H7 (cell line): Measurements from ENCODE around the gene FAM53B. TPM values are rescaled to one million over a fixed set of nuclear protein-coding genes. Genes with fewer than 3 reads are reported as not detected.

ENCODE experiments used
- DNase-seq: peaks from one replicate; pipeline ENCODE4 v3.0.0; 2012
- H3K27me3 ChIP-seq: 2 replicates; pipeline ENCODE4 v1.6.0; 2011; ENCODE audit warnings: mild to moderate bottlenecking, low read length; ENCODE audit not compliant: control insufficient read depth, insufficient read depth
- H3K36me3 ChIP-seq: replicated peaks from 2 replicates; pipeline ENCODE4 v1.5.1; 2011; ENCODE audit warnings: low read length; ENCODE audit not compliant: control insufficient read depth, insufficient read depth
- H3K4me3 ChIP-seq: 2 replicates; pipeline ENCODE4 v1.5.1; 2011; ENCODE audit warnings: low read depth, mild to moderate bottlenecking, control low read depth, low read length, moderate library complexity; ENCODE audit not compliant: insufficient read depth
- total RNA-seq: library from RNA; depleted of rRNA; stranded (reverse); fragments of >200 nt; shearing (Covaris generic); gene quantifications from 2 replicates; pipeline ENCODE4 v1.2.3, GENCODE V29; 2014

FAM53B gene
- total RNA-seq, 1 experiment from 2014 or later, result 37.4 TPM

DNA sequence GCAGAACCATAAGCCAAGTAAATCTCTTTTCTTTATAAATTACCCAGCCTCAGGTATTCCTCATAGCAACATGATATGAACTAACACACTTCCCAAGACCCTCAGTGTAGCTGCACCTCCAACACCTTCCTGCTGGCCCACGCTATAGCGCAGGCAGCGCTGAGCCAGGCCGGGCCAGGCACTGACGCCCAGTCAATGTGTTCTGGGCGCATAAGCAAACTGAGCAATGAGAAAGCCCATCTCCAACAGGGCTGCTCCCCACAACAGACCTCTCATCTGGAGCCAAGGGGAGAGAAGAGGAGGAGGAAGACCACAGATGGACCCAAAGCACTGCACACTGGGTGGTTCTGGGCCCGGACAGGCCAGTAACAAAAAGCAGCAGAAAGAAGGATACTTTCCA is 40.8 kb downstream of the FAM53B start:
- Histone ChIP-seq H3K27me3 (no peaks in the 10 kb centered on the region), H3K36me3 (peaks cover 2% of the 10 kb centered on the region)

DNA sequence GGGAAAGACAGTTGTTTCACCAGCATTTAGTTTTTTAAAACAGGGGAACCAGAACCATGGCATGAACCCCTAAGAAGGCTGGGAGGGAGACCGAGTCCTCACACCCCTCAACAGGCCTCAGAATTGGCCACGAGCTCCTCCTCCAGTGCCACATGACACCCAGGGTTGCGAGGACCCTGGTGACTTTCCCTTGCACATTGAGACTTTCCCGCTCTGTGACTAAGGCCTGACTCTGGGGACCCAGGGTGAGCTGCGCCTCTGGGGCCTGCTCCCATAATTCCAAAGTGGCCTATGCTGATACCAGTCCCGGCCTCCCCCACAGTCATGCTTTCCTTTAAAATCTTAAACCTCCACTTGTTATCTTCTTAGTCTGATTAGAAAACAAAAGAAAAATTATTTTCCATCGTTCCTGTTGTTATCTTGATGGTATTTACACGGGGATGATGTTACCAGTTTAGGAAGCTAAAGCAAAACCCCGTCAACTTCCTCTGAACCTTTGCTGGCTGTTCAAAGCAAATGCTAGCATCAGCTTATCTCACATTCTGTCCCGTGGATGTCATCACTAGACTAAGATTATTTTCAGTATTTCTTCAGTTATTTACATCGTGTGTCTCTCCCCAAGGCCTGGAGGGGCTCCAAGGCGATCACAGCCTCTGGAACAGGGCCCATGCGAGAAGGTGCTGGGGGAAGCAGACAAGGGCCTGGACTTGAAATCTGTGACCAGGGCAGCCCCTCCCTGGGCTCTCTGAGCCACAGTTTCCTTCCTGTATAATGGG is 42.1 kb downstream of the FAM53B start:
- Histone ChIP-seq H3K4me3 (no peak overlapping the region), H3K27me3 (no peaks in the 10 kb centered on the region), H3K36me3 (peaks cover 2% of the 10 kb centered on the region)
- DNase-seq, result no peak

More for the DNA sequence above, 40.8 kb downstream of the FAM53B start:
- no peak overlapping the region for H3K4me3 ChIP-seq
- no peak for DNase-seq

DNA sequence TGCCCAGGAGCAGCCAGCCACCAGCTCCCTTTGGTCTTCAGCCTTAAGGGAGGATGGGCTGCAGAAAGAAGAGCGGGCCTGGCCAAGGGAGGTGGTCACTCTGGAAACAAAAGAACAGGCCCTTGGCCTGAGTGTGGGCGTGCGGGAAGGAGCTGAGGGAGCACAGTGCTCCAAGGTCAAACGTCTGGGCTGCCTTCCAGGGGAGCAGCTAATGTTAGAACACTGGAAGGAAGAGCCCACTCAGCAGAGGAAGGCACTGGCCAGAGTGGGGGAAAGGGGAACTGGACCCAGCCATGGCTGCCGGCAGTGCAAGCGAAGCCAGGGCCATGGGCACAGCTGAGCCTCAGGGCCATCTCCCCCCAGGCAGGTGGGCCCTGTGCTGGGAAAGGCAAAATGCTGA is 42.7 kb downstream of the FAM53B start:
- peaks cover 2% of the 10 kb centered on the region for H3K36me3 ChIP-seq
- no peak overlapping the region for H3K4me3 ChIP-seq
- H3K27me3 ChIP-seq, result no peaks in the 10 kb centered on the region
- DNase-seq, result no peak

DNA sequence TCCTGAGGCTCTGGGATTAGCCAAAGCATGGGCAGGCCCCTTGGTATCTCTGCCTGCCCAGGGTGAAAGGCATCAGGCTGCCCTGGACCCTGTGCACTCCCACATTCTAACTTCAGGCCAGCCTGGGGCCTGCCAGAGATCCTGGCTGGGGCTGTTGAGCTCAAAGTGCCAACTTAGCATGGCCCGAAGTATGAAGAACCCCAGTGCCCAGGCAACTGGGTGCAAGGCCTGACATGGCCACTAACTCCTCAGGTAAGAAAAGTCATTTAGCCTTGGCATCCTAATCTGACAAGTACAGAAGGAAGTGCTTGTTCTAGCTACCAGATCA is 43.2 kb downstream of the FAM53B start:
- no peak for DNase-seq
- Histone ChIP-seq H3K4me3 (no peak overlapping the region), H3K36me3 (no peaks in the 10 kb centered on the region; the same call in 1 of the 2 replicates), H3K27me3 (no peaks in the 10 kb centered on the region)

DNA sequence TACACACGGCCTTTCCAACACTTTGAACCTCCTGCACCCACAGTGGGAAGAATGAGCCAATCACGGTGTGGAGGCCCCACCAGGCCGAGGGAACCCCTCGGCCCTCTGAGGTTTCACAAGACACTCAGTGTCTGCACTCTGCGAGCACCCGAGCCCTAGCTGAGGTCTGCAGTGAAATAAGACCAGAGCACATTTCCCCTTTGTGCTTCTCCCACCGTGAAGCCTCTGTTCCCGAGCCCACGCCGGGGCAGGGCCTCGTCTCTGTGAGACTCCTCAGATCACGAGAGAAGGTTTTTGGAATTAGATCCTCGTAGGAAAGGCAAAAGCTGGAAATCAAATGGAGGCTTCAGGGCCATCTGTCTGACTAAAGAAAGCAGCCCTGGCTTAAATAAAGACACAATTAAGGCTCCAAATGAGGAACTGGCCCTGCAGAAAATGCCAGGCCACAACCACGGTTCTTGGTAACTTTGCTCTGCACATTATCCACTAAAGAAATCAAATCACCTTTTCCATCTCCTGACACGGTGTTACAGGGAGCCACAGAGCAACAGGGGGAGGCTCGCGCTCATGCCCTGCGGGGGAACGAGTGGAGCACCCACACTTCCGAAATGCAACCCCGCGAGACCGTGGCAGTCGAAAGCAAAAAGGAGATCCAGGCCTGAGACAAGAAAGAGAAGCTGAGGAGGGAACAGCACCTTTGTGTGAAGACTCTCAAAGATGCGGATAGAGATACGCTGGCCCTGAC is 43.7 kb downstream of the FAM53B start:
- no peaks in the 10 kb centered on the region for H3K27me3 ChIP-seq
- no peaks in the 10 kb centered on the region; the same call in 1 of the 2 replicates for H3K36me3 ChIP-seq
- H3K4me3 ChIP-seq, result no peak overlapping the region

DNA sequence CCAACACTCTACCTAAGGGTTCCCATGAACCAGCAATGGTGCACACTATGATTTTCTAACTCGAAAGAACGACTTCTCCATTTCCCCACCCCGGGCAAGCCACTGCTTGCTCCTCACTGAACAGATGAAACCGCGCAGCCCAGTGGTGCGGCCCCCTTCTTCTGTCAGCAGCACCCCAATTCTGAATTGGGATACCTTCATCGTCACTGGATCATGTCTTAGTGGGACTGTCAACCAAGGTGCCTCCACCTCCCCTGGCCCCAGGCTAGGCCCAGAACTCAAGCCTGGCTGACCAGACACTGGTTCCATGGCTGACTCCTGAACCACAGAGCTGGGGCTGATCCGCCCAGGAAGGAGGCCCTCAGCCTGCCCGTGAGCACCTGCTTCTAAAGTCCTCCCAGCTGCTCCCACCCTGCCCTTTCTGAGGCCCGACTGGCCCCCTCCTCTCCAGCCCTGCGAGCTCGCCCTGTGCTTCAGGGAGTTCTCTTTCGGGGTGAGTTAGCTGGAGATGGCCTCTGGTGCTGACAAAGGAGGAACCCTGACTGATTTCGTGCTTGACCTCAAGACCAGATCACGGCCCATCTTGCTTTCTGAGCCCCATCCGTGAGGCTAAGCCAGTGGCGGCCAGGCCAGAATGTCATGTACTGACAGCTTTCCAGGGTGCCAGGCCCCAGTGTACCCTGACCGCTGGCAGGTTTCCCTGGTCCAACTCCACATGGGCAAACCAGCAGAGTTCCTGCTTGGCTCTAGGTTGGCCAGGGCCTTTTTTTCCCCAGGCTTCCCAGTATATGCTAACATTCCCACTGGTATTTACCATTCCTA is 44.5 kb downstream of the FAM53B start:
- Histone ChIP-seq H3K4me3 (no peak overlapping the region), H3K27me3 (no peaks in the 10 kb centered on the region), H3K36me3 (peaks cover 2% of the 10 kb centered on the region)
- DNase-seq, result no peak

More for the DNA sequence above, 43.7 kb downstream of the FAM53B start:
- DNase-seq, result no peak

DNA sequence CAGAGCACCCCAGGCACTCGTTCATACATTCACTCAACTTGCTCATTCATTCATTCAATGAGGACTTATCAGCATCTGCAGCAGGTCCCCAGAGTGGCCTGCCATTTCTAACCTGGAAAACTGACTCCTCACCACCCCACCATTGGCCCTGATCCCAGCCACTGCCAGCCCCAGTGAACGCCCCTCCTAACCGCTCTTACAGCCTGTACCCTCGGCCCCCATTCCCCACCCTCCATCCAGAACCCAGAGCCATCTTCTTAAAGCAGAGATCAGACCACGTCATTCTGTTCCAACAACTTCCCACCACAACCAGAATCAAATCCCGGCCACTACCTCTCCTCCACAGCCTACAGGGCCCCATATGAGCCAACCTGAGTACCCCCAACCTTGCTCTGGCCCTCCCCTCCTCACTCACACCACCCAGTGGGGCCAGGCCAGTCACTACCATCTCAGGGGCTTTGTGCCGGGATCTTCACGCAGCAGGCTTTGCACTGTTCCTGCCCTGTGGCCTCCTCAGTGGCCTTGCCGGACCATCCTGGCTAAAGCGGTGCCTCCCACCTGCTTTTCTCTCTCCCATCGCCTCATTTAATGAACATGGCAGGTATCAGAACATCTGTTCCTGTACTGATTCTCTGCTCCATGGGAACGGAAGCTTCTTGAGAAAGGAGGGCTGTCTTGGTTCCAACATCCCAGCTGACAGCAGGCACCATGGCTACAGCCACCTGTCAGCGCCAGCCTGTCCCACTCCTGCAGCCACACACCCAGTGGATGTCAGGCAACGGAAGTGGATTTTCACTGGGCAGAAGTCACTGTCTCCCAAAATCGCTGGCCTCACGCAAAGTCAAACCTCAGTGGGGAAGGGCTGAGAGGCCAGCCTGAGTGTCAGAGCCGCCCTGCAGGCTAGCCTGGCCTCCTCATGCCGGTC is 45.4 kb downstream of the FAM53B start:
- H3K27me3 ChIP-seq, result no peaks in the 10 kb centered on the region

DNA sequence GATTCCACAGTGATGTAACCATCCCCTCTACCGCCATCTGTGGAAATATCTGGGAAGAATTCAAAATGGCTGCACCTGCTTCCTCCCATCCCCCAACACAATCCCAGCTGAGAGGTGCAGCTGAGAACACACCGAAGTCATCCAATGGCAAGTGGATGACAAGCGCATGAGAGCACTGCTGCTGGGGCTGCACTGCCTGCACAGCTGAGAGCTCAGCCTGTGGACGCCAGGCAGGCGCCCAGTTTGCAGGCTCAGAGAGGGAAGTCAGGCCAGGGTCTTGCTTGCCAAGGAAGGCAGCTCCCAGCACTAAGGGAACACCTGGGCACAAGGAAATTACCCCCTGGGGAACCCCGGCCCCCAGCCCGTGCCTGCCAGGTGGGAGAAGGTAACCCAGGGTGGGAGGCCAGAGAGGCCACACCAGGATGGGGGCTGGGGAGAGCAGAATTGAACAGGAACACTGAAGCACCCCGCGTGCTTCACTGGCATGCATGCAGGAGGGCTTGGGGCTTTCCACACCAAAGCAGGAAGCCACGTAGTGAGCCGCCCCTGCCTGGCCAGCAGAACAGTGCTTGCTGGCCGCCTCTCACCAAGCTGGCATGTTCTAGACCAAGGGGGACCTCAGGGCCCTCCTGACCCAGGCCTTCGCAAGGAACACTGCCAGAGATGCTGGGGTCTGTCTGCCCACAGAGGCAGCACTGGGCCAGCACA is 46.2 kb downstream of the FAM53B start:
- no peaks in the 10 kb centered on the region for H3K27me3 ChIP-seq
- DNase-seq, result peak; percentile 79
- H3K4me3 ChIP-seq, result no peak overlapping the region
- peaks cover 2% of the 10 kb centered on the region; the same call in 1 of the 2 replicates for H3K36me3 ChIP-seq

More for the DNA sequence above, 45.4 kb downstream of the FAM53B start:
- no peak for DNase-seq
- Histone ChIP-seq H3K4me3 (no peak overlapping the region), H3K36me3 (peaks cover 2% of the 10 kb centered on the region; the same call in 1 of the 2 replicates)

DNA sequence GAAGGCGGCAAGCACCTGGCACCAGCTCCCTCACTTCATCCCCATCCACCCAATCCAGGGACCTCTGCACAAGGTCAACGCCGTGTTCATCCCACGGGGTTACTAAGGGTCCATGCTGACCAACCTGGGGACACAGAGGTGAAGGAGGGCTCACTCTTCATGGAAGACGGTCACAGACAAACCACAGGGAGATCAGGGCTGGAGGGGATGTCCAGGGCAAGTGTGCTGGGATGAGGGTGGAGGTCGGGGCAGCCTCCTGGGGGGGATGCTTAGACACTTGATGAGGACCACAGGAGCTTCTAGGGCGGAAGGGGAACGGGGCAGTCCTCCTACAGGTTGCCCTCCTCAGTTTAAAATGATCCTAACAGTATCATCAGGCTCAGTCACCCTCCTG is 46.7 kb downstream of the FAM53B start:
- no peak for DNase-seq
- H3K4me3 ChIP-seq, result no peak overlapping the region
- H3K27me3 ChIP-seq, result no peaks in the 10 kb centered on the region
- H3K36me3 ChIP-seq, result peaks cover 2% of the 10 kb centered on the region; the same call in 1 of the 2 replicates

DNA sequence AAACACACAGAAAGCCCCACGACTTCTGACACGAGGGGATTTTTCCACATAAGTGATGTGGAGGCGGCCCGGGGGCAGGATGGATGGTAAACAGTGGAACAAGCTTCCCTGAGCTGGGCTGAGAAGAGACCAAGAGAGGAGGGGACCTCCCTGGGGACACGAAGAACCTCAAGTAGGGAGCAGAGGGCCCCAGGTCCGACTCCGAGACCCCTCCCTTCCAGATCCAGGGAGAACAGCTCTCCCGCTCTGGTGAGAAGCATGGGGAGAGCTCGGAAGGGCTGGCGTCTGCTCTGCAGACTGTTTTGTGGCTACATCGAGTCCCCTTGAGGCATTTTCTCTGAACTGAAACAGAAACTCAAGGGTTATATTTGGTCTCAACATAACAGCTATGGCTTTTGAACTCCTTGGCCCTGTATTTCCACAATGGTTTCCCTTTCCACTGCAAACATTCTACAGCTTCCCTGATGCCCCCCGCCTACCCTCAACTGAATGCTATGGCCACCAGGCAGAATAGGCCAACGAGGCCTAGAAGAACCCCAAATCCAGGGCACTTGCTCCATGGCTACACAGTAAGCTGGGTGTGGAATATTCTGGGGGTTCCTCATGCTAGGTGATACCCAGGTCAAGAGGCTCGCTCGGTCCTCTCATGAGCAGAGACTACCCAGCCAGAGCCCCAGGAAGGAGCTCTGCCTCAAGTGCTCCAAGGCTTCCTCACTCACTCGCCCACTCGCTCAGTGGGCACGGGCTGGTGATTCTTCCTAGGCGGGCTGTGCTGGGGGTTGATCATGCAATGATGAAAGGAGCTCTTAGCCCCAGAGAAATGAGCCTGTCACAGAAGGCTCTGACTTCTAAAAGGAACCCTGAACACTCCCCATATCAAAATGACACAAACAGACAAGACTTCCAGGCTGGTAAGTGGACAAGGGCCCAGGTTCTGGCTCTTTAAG is 47.5 kb downstream of the FAM53B start:
- no peak for DNase-seq
- peaks cover 2% of the 10 kb centered on the region; the same call in 1 of the 2 replicates for H3K36me3 ChIP-seq
- H3K27me3 ChIP-seq, result no peaks in the 10 kb centered on the region
- H3K4me3 ChIP-seq, result no peak overlapping the region

DNA sequence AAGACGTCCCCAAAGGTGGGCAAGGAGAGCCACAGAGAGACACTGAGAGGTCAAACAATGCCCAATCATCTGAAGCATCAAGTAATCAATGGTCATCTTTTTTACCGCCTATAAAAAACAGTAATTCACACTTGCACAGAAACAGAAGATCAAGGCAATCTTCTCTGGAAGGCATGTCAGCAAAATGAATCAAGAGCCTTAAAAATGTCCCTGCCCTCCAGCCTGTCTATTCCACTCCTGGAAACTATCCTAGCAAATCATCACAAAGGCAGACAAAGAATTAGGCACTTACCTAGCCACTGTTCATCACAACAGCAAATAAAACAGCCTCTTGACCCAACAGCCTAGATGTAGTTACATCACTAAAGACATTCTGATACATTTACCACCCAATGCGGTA is 48.9 kb downstream of the FAM53B start:
- H3K36me3 ChIP-seq, result peaks cover 2% of the 10 kb centered on the region; the same call in 1 of the 2 replicates
- no peaks in the 10 kb centered on the region for H3K27me3 ChIP-seq
- DNase-seq, result no peak
- no peak overlapping the region for H3K4me3 ChIP-seq

DNA sequence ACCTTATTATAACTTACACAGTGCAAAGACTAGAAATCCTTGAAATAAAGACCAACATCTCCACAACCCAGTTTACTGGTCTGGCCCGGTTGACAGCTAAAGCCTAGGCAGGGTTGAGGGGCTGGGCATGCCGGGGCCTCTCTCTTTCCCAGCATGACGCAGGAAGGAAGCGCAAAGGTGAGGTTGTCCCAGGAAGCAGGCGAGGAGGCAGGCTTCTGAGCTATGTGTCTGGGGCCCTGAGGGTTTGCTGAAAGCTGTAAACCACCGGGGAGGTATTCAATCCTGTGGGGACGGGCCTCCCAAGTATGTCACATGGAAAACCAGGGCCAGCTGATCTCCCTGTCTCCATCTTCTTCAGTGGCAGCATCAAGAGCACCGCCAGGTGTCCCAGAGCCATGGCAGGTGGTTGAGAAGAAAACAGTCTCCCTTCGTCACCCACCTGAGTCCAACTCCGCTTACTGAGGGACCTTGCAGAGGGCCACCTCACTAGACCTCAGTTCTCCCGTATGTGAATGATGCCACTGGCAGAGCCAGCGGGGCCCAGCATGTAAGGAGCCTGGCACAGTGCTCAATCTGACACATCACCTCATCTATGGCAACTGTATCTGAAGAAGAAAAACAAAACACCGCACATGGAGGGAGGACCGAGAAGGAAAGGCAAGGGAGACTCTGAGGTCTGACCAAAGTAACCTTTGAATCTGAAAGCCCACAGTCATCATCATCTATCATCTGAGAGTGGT is 49.5 kb downstream of the FAM53B start:
- no peaks in the 10 kb centered on the region for H3K27me3 ChIP-seq

More for the DNA sequence above, 49.5 kb downstream of the FAM53B start:
- no peak for DNase-seq
- no peak overlapping the region for H3K4me3 ChIP-seq
- H3K36me3 ChIP-seq, result peaks cover 2% of the 10 kb centered on the region; the same call in 1 of the 2 replicates
